ENCODE data around the gene HOXC11. TPM values are rescaled to one million over a fixed set of nuclear protein-coding genes. Genes with fewer than 3 reads are reported as not detected.
A peak's percentile ranks its signal among the peaks of the same experiment; 100 is the strongest.

The HOXC11 gene
- total RNA-seq, 2 donors from 2014 or later = not detected

GRCh38 chr12:54012631-54013409, 39.9 kb downstream of the HOXC11 start:
- DNase-seq = no peak
- no peak for ATAC-seq
- intact Hi-C loops (cut with DNase I, micrococcal nuclease) = no loop called here

DNA sequence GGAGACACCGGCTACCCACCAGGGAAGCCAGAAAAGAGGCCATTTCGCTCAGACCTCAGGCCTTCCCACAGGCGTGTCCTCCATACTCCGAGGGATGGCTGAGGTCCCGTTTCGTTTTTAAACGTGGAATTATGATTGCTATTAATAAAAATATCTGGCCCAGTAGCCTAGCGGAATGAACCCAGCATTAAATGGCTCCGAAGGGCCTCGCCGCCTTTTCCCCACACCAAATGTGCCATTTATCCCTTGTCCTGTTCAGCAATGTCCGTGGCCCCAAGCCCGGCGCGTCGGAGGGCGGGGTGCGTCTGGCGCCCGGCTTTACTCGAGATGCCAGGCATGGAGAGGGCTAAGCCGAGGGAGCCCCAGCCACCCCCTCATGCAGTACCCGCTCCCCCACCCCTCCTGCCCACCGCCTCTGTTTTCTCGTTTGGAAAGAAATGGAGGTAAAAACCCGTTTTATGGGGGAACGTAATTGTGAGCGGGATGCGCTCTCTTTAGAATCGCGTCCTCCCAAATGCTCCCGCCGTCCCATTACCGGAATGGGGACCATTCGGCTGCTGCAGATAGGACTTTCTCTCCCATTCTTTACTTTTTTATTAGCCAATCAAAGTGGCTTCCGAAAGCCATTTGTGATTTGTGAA, 41.6 kb downstream of the HOXC11 start:
- intact Hi-C loops (cut with DNase I, micrococcal nuclease) = no loop called here
- ATAC-seq = no peak
- no peak for DNase-seq

- intact Hi-C loops (cut with DNase I, micrococcal nuclease) = no loop called here
- DNase-seq (no peak), ATAC-seq (no peak)
These were observed 42.3 kb downstream of the HOXC11 start for GRCh38 chr12:54015018-54015931.

DNA sequence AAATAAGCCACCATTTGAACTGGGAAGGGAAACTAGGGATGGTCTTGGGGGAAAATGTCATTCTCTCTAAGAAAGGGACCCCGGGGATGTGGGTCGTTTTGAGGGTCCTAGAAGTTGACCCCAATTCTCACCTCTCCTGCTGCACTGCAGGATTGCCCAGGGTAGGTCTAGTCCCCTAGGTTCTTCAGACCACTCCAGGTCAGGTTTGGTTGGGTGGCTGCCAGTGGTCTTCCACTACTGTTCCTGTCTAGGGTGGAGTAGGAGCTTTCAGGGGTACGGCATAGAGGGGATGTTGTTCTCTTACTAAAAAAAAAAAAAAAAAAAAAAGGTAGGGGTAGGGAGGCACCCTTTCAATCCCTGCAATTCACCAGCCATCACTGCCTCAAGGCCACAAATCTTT, 43.1 kb downstream of the HOXC11 start:
- ATAC-seq (no peak), DNase-seq (no peak)
- intact Hi-C loops (cut with DNase I, micrococcal nuclease) = no loop called here

DNA sequence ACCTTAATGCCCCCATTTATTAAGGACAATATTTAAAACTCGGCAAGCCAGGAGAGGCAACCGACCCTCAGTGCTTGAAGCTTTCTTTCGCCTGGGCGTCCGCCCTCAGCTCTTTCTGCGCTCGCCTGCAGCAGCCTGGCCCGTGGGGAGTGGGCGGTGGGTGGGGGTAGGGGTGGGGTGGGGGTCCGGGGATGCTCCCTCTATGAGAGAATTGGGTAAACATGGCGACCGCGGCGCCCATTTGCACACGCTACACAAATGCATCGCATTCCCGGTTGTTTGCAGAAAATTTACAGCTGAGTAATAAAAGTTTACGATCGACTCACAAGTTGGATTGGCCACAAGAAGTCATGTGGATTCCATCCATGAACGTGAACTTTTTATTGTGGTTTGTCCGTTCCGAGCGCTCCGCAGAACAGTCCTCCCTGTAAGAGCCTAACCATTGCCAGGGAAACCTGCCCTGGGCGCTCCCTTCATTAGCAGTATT, 43.6 kb downstream of the HOXC11 start:
- intact Hi-C loops (cut with DNase I, micrococcal nuclease) = no loop called here
- DNase-seq (no peak), ATAC-seq (peak; percentile 77)

GRCh38 chr12:54017027-54017788, 44.3 kb downstream of the HOXC11 start:
- intact Hi-C loops (cut with DNase I, micrococcal nuclease) = no loop called here
- ATAC-seq (peak; percentile 10), DNase-seq (no peak)

DNA sequence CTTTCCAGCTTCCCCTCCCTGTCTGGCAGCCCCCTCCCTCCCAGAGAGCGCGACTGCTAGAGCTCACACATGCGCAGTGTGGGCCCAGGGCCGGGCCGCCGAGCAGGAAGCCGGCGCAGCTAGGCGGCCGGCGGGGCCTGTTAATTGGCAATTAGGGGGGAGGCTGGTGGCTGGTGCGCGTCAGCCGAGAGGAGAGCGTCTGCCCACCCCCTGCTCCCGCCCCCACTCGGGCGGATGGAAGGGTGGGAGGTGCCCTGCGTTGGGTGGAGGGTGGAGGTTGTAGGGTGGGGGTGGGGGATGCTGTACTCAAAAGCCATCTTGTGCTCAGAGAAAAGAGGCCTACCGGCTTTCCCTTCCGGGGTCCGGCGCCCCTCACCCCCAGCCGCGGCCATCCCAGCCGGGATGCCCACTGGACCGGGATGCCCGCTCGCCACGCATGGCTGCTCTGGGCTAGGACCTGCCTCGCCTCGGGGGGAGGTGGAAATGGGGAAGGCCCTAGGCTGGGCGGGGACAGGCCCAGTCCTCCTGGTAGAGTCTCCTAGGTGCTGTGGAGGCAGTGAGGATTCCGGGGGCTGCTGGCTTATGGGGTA, 45.0 kb downstream of the HOXC11 start:
- ATAC-seq = peak; percentile 53
- intact Hi-C loops (cut with DNase I, micrococcal nuclease) = no loop called here
- DNase-seq = peak; percentile 35 to 68

GRCh38 chr12:54018468-54018984, 45.6 kb downstream of the HOXC11 start:
- ATAC-seq = no peak
- no peak for DNase-seq
- intact Hi-C loops (cut with DNase I, micrococcal nuclease) = no loop called here

- no peak for DNase-seq
- intact Hi-C loops (cut with DNase I, micrococcal nuclease) = no loop called here
These were observed 46.3 kb downstream of the HOXC11 start for GRCh38 chr12:54019091-54019811.

DNA sequence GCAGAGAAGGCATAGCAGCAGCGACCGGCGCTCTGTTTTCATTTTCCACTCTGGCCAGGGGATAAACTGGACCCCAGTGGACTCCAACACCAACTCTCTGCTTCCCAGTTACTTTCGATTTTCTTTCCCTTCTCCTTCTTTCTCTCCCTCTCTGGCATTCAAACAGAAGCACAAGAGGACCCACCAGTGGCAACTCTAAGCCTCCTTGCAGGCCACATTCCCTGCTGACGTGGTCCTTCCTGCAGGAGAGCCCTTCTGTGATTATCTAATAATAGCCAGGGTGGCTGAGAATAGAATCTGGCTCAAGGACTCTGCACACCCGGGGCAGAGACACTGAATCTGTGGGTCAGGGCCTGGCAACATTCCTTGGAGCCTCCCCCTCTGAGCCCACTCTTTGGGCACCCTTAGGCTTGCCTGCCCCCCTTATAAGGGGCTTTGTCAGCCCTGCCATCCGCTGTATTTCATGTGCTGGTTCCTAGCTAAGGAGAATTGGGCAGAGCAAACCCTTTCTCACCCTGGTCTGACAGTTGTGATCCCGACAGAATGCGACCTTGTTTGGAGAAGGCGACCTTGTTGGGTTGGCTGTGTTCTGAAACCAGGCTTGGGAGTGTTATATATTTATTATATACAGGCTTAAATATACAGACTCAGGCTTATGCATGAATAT, 47.1 kb downstream of the HOXC11 start:
- DNase-seq = no peak

More at GRCh38 chr12:54019091-54019811, 46.3 kb downstream of the HOXC11 start:
- ATAC-seq = no peak

DNA sequence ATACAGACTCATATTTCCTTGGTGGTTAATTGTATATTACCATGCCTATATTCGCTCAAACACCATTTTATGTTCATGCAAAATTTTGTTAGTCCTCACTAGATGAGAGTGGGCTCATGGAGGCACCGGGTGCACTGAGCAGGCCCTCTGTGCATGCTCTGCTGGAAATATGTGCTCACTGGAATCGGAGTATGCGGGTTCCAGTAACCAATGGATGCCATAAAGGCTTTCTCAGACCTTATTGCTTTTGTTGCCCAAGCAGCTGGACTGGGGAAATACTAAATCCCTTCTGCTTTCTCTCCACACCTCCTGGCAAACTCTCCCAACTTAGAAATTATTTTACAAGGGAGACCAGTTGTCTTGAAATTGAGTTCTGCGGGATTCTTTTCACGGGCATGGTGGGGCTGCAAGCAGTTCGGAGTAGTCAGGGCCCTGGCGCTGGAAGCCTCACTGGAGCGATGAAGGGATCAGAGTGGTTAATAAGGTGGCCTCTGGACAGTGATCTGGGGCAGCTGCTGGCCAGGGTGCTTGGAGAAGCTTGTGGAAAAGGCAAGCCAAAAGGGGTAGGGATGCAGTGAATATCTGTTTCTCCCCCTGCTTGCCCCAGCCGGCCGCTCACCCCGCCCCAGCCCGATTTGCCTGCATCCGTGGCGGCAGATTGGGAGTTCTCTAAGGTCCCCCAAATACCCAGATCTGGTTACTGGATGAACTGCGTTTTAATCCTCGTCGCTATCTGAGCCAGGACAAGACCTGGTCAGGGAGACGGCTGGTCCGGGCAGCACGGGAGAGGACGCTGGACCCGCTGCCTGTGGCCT, 47.9 kb downstream of the HOXC11 start:
- ATAC-seq (no peak), DNase-seq (no peak)
- intact Hi-C loops (cut with DNase I, micrococcal nuclease) = no loop called here

More for the DNA sequence above, 47.1 kb downstream of the HOXC11 start:
- intact Hi-C loops (cut with DNase I, micrococcal nuclease) = no loop called here
- ATAC-seq = no peak

DNA sequence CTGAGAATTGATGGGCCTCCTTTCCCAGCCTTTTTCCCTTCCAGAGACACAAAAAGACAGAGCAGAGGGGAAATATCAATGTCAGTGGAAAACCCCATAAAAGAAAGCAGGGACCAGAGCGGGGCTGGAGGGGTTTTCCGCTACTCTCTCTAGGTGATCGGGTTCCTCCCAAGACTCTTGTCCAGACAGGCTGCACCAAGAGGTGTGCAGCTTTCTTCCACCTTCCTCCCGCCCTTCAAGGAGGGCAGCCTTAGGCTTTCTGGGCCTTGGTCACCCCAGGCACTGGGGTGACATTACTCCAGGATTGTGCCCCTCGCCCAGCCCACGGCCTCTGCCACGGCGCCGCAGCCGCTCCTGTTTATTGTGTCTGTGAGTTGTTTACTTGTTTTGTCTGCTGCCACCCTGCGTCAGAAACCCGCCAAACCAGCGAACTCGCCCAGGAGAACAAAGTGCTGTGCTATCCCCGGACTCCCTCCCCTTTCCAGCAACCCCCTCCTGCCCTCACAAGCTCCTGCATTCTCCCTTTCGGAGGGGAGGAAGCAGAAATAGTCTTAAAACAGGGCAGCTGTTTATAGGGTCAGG, 48.6 kb downstream of the HOXC11 start:
- no peak for ATAC-seq
- intact Hi-C loops (cut with DNase I, micrococcal nuclease) = no loop called here

GRCh38 chr12:54022960-54023884, 50.3 kb downstream of the HOXC11 start:
- no peak for ATAC-seq
- intact Hi-C loops (cut with DNase I, micrococcal nuclease) = no loop called here

More for the DNA sequence above, 48.6 kb downstream of the HOXC11 start:
- no peak for DNase-seq

DNA sequence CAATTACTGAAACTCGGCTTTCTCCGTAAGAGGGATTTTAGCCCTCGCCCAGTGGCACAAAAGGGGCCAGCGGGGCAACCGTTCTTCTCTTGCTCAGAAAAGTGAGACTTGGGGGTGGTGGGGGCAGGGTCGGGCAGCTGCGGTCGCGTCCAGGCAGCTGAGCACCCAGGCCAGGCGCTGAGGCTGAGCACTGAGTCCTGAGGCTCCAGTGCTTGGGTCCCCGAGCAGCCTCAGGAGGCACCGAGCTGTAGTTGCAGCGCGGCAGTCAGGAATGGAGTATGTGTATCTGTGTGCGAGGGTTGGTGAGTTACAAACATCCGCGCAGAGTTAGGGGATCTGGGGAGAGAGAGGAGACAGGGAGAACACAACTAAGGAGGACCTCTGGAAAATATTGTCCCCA, 51.2 kb downstream of the HOXC11 start:
- DNase-seq = no peak
- intact Hi-C loops (cut with DNase I, micrococcal nuclease) = no loop called here
- ATAC-seq = no peak

More at GRCh38 chr12:54022960-54023884, 50.3 kb downstream of the HOXC11 start:
- no peak for DNase-seq
